Measurements from ENCODE around the gene TCOF1. TPM values are rescaled to one million over a fixed set of nuclear protein-coding genes. Genes with fewer than 3 reads are reported as not detected.
"Not testable (repeated sequence)": the region's sequence is repeated elsewhere in the genome, so short reads cannot be mapped to it uniquely, and the experiment has no call there.

TCOF1 gene
- total RNA-seq, 2 experiments from 2014 or later, result 91.3 to 95.0 TPM

DNA sequence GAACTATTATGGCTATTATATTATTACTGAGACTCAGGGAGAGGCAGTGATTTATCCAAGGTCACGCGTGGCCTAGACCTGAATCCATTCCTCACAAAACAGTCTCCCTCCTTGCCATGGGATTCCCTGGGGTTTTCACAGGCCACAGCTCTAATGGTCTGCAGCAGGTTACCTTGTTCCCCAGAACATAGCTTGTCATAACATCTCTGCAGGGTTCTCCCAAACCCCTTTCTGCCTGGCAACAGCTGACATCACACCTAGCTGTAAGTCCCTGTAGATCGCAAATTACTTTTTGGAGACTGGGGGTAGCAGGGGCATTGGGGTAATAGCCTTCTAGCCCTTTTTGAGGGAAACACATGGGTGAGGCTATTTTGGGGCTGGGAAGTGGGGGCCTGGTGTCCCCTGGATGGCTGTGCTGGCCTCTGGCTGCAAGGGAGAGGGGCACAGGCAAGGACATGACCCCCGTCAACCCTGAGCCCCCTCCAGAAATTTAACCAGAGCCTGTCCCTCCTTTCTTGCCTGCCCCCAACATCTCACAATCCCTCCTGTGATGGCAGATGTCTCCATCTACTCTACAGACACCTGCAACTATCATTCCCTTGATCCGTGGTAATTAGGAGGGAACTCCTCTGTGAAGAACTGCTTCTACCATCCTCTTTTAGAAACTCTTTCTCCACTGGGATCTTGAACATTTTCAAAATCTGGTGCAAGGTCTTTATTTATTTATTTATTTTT is 53.9 kb downstream of the TCOF1 start:
- H3K4me3 Mint-ChIP-seq, result peak overlapping the region; percentile 97
- H3K9me3 Mint-ChIP-seq, result no peaks in the 10 kb centered on the region
- no peaks in the 10 kb centered on the region for H3K27me3 Mint-ChIP-seq
- H3K27ac Mint-ChIP-seq, result peak overlapping the region; percentile 99
- CTCF ChIA-PET, result interaction anchor here (0.6 to 3.7 kb wide), 5 partner anchors 13 to 1055 kb away, joined by 3 to 25 read pairs (median 10); partner anchors contain the start of gene RPS14
- intact Hi-C loops (cut with micrococcal nuclease), result loop anchor here (5.0 kb wide), 2 partner anchors 409 to 666 kb away; partner anchors contain the start of genes HMGXB3 and TIGD6
- peak; percentile 80 for DNase-seq
- H3K36me3 Mint-ChIP-seq, result peaks cover 22% of the 10 kb centered on the region
- peaks cover 39% of the 10 kb centered on the region for H3K4me1 Mint-ChIP-seq (ENCODE audit: low read depth)
- POLR2A ChIA-PET, result interaction anchor here (0.8 to 1.9 kb wide), 6 partner anchors 9 to 31 kb away, joined by 3 to 6 read pairs (median 4); no protein-coding TSS in a partner anchor

DNA sequence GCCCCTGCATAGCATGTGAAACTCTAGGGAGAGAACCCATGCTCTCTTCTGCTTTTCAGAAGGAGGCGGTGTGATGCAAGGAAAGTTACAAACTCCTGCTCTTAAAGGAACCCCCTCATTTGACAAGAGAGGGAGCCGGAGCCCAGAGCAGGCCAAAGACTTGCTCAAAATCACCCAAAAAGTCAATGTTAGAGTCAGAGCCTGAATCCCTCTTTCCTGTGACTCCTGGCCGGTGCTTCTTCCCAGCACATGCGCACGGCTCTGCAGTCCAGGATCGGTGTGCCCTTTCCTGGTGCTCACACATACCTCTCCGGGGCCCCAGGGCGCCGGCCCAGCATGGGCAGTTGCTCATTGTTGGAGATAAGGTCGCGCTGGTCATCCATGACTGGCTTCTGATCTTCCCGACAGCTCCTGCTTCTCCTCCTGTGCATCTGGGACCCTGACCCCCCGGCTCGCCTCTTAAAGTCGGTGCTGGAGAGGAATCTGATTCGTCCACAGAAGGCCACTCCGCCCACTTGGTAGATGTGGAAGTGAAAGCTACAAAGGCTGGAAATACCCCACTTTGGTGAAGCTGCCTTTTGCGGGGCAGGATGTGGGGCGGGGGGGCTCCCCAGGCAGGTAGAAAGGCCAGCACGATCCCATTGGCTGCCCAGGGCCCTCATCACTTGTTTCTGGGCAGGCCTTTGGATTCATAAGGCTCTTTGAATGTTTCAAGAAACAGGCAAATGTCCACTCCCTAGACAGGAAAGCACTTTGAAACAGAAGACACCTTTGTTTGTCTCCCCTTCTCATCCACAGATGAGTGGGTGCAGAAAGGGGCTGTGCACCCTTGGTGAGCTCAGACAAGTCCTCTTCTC is 55.0 kb downstream of the TCOF1 start, which contains the start of gene CD74:
TSS of gene CD74 (minus strand) at position 592 of the 857 bp plus-strand sequence. CDS start at position 431, 161 bp downstream.
- intact Hi-C loops (cut with micrococcal nuclease), result loop anchor here (1.0 to 5.0 kb wide), 6 partner anchors 24 to 862 kb away; partner anchors contain the start of genes CSNK1A1, HMGXB3, TCOF1 and TIGD6
- no peaks in the 10 kb centered on the region for H3K27me3 Mint-ChIP-seq
- H3K4me3 Mint-ChIP-seq, result peak within 1 kb of the TSS; percentile 97
- POLR2A ChIA-PET, result interaction anchor here (0.6 to 2.0 kb wide), 11 partner anchors 11 to 292 kb away, joined by 3 to 10 read pairs (median 5); partner anchors contain the start of gene TCOF1
- H3K27ac Mint-ChIP-seq, result peak within 1 kb of the TSS; percentile 99
- H3K4me1 Mint-ChIP-seq (ENCODE audit: low read depth), result peaks cover 39% of the 10 kb centered on the region
- no peaks in the 10 kb centered on the region for H3K9me3 Mint-ChIP-seq
- CTCF ChIA-PET, result interaction anchor here (0.6 to 3.7 kb wide), 9 partner anchors 13 to 840 kb away, joined by 3 to 25 read pairs (median 3); partner anchors contain the start of gene RPS14
- DNase-seq, result peak; percentile 97
- H3K36me3 Mint-ChIP-seq, result peaks cover 18% of the 10 kb centered on the region

DNA sequence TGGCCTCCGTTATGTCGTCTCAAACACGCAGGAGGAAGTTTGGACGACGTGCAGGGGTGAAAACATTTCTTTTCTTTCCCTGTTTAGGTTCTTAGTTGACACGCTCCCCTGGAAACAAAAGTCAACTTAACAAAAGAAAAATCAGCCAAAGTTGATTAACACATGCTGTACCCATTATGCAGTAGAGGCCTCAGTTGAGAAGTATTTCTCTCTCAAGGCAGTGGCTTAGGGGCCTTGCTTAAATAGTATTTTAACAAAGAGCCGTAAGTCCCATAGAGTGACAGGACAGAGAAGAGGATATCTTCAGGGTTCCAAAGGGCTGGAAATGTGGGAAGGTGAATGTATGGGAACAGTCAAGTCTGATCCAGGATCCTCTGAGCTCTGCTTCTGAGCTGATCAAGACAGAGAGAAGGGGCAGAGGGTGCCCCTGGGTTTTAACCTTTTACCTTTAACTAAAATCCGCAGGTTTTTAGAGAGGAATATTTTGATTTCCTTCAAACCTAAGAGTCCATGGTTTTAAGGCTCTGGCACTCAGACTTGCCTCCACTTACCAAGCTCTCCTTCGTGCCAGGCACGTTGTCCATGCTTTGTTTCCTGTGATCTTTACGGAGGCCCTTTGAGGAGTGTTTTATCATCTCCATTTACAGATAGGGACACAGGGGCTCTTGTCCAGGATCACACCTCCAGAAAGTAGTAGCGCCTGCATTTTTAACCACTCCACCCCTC is 55.8 kb downstream of the TCOF1 start:
- ChIA-PET CTCF (interaction anchor here (0.6 to 3.7 kb wide), 8 partner anchors 14 to 839 kb away, joined by 3 to 25 read pairs (median 4); partner anchors contain the start of gene RPS14), POLR2A (interaction anchor here (0.6 to 2.0 kb wide), 11 partner anchors 12 to 291 kb away, joined by 3 to 10 read pairs (median 5); partner anchors contain the start of gene TCOF1)
- intact Hi-C loops (cut with micrococcal nuclease), result loop anchor here (2.0 to 5.0 kb wide), 3 partner anchors 411 to 863 kb away; partner anchors contain the start of genes CSNK1A1, HMGXB3 and TIGD6
- Mint-ChIP-seq H3K4me3 (peak overlapping the region; percentile 97), H3K36me3 (peaks cover 18% of the 10 kb centered on the region), H3K9me3 (no peaks in the 10 kb centered on the region), H3K27ac (peak overlapping the region; percentile 99), H3K4me1 (ENCODE audit: low read depth) (peaks cover 39% of the 10 kb centered on the region), H3K27me3 (no peaks in the 10 kb centered on the region)
- DNase-seq, result no peak

DNA sequence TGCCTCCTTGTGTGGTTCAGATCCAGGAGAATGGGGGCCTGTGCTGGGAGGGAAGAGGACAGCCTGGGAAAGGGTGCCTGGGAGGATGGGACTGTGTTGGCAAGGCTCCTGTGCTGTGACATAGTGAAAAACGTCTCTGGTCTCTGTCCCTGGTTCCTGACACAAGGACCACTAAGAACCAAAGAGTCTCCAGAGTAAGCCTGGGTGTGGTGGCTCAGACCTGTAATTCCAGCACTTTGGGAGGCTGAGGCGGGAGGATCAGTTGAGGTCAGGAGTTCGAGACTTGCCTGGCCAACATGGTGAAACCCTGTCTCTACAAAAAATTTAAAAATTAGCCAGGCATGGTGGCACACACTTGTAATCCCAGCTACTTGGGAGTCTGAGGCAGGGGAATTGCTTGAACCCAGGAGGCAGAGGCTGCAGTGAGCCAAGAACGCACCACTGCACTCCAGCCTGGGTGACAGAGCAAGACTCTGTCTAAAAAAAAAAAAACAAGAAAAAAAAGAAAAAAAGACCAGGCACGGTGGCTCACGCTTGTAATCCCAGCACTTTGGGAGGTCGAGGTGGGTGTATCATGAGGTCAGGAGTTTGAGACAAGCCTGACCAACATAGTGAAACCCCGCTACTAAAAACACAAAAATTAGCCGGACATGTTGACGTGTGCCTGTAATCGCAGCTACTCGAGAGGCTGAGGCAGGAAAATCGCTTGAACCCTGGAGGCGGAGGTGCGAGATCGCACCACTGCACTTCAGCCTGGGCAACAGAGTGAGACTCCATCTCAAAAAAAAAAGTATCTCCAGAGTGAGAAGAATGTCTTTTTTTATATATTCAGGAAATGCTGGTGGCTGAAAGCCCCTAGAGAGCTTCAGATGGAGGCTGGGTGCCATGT is 56.6 kb downstream of the TCOF1 start:
- POLR2A ChIA-PET, result interaction anchor here (1.6 to 2.0 kb wide), 3 partner anchors 14 to 56 kb away, joined by 3 to 10 read pairs (median 6); partner anchors contain the start of gene TCOF1
- Mint-ChIP-seq H3K4me1 (ENCODE audit: low read depth) (peaks cover 36% of the 10 kb centered on the region), H3K36me3 (peaks cover 13% of the 10 kb centered on the region), H3K27ac (peak overlapping the region; percentile 99)
- H3K27me3 Mint-ChIP-seq, H3K4me3 Mint-ChIP-seq, DNase-seq, H3K9me3 Mint-ChIP-seq: not testable (repeated sequence)
- intact Hi-C loops (cut with micrococcal nuclease), result loop anchor here (2.0 to 5.0 kb wide), 3 partner anchors 412 to 863 kb away; partner anchors contain the start of genes CSNK1A1, HMGXB3 and TIGD6
- CTCF ChIA-PET, result interaction anchor here (1.5 to 3.7 kb wide), 3 partner anchors 15 to 62 kb away, joined by 4 to 25 read pairs (median 13); partner anchors contain the start of gene RPS14

DNA sequence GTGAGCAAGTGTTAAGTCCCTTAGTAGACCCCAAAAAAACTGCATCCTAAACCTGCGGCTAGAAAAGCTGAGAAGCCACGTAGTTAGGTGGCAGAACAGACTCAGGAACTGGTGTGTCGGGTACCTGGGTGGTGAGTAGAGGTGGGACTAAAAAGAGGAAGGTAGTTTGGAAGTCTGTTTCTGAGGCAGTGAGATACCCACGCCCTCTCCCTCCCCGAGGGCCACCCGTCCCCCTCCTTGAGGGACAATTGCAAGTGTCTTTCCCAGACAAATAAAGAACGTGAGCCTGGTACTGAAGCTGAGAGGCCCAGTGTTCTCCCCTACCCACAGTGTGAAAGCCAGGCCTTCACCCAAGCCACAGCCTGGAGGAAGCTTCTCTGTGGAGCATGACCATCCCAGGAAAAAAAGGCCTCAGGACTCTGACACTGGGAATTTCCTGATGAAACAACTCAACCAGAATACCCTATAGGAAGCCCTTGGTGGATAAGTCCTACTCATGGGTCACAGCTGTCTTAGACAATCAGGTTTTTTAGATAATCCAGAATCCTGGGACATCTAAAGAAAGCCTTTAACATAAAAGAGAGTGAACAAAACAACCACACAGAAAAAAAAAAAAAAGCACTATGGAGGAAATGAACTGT is 62.3 kb downstream of the TCOF1 start:
- H3K27ac Mint-ChIP-seq, result no peak overlapping the region

DNA sequence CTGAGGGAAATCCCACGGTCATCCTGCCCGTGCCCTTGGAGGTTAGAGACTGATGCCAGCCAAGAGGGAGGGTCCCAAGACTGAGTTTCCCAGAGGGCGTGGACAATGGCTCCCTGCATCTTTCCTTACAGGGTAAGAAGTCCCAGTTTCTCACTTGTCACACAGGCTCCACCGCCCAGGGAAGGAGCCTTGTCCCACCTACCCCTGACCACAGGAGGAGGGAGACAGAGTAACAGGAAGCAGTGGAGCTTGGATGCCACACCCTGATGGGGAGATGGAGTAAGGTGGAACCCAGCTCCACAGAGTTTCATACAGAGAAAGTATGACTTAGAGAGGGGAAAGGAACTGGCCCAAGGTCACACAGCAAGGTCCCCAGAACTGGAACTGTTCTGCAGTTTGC is 64.6 kb downstream of the TCOF1 start:
- Mint-ChIP-seq H3K4me3 (no peak overlapping the region), H3K27ac (no peak overlapping the region), H3K4me1 (ENCODE audit: low read depth) (no peaks in the 10 kb centered on the region), H3K36me3 (no peaks in the 10 kb centered on the region), H3K27me3 (no peaks in the 10 kb centered on the region), H3K9me3 (peaks cover 2% of the 10 kb centered on the region)
- DNase-seq, result no peak
- intact Hi-C loops (cut with micrococcal nuclease), result no loop called here
- POLR2A ChIA-PET, result no interaction called here
- CTCF ChIA-PET, result interaction anchor here (1.6 kb wide), 1 partner anchor 14 kb away, joined by 3 read pairs; no protein-coding TSS in a partner anchor

More for the DNA sequence above, 62.3 kb downstream of the TCOF1 start:
- Mint-ChIP-seq H3K36me3 (no peaks in the 10 kb centered on the region), H3K9me3 (peaks cover 2% of the 10 kb centered on the region), H3K27me3 (no peaks in the 10 kb centered on the region), H3K4me1 (ENCODE audit: low read depth) (no peaks in the 10 kb centered on the region), H3K4me3 (no peak overlapping the region)
- ChIA-PET CTCF (interaction anchor here (1.4 kb wide), 1 partner anchor 16 kb away, joined by 5 read pairs; no protein-coding TSS in a partner anchor), POLR2A (no interaction called here)
- DNase-seq, result no peak
- intact Hi-C loops (cut with micrococcal nuclease), result no loop called here

DNA sequence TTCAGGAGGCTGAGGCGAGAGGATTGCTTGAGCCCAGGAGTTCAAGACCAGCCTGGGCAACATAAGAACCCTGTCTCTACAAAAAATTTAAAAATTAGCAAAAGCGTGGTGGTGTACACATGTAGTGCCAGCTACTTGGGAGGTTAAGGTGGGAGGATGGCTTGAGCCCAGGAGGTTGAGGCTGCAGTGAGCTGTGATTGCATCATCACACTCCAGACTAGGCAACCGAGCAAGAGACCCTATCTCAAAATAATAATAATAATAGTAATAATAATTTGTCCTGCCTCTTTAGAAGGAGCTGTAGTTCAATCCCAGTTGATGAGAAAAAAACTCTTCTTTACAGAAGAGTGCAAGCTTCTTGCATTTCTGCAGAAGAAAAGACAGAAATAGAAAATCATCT is 65.3 kb downstream of the TCOF1 start:
- no peaks in the 10 kb centered on the region for H3K4me1 Mint-ChIP-seq (ENCODE audit: low read depth)
- no peak overlapping the region for H3K27ac Mint-ChIP-seq
- DNase-seq, result no peak
- H3K27me3 Mint-ChIP-seq, result no peaks in the 10 kb centered on the region
- intact Hi-C loops (cut with micrococcal nuclease), result no loop called here
- CTCF ChIA-PET, result interaction anchor here (0.7 to 1.6 kb wide), 2 partner anchors 14 to 16 kb away, joined by 3 to 4 read pairs; no protein-coding TSS in a partner anchor
- POLR2A ChIA-PET, result no interaction called here
- H3K36me3 Mint-ChIP-seq, result no peaks in the 10 kb centered on the region
- no peak overlapping the region for H3K4me3 Mint-ChIP-seq
- H3K9me3 Mint-ChIP-seq, result peaks cover 2% of the 10 kb centered on the region

DNA sequence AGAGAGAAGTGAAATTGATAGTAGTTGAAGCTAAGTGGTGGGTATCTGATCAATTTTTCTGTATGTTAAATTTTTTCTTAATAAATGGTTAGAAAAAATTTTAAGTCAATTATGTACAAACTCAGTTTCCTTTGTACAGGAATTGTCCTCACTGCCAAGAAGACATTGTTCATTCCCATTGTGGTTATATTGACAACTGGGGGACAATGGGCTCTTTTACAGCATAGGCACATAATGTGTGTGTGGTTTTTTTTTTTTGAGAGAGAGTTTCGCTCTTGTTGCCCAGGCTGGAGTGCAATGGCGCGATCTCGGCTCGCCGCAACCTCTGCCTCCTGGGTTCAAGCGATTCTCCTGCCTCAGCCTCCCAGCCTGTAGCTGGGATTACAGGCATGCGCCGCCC is 68.7 kb downstream of the TCOF1 start:
- H3K9me3 Mint-ChIP-seq; H3K27ac Mint-ChIP-seq; H3K4me3 Mint-ChIP-seq; H3K36me3 Mint-ChIP-seq; CTCF ChIA-PET; POLR2A ChIA-PET; DNase-seq; H3K27me3 Mint-ChIP-seq; H3K4me1 Mint-ChIP-seq (ENCODE audit: low read depth); intact Hi-C loops (cut with micrococcal nuclease): not testable (repeated sequence)

DNA sequence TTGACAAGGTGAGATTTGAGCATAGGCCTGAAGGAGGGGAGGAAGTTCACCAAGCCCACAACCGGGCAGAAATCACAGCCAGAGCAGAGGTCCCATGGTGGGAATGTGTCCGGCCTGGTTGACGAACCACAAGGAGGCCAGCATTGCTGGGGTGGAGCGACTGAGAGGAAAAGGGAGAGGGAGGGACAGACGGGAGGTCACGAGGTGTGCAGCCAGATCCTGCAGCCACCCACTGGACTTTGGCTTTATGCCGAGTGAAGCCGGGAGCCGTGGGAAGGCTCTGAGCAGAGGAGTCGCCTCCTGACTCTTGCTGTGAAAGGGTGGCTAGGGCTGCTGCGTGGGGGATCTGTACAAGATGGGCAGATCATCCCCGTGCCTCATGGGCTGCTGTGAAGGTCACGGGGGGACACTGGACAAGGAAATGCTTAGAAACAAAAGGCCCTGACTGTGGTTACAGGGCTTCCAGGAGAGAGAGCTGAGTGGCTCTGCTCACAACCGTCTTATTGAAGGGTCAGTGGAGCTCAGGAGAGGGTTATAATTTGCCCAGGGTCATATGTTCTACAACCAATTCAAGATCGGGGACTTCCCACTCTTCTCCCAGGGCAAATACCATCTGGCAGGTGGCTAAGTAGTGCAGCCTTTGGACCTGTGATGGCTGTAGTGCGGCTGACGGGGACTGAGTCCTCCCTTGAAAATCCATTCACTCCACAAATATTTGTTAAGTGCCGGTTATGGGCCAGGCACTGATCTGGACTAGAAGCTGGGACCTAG is 70.8 kb downstream of the TCOF1 start:
- no peaks in the 10 kb centered on the region for H3K36me3 Mint-ChIP-seq
- intact Hi-C loops (cut with micrococcal nuclease), result no loop called here
- POLR2A ChIA-PET, result interaction anchor here (1.2 kb wide), 1 partner anchor 15 kb away, joined by 3 read pairs; the partner anchor contains the start of gene CD74
- H3K9me3 Mint-ChIP-seq, result peaks cover 2% of the 10 kb centered on the region
- no peak for DNase-seq
- no peaks in the 10 kb centered on the region for H3K27me3 Mint-ChIP-seq
- CTCF ChIA-PET, result interaction anchor here (0.6 kb wide), 1 partner anchor 8 kb away, joined by 3 read pairs; no protein-coding TSS in a partner anchor
- no peak overlapping the region for H3K27ac Mint-ChIP-seq
- no peak overlapping the region for H3K4me3 Mint-ChIP-seq
- no peaks in the 10 kb centered on the region for H3K4me1 Mint-ChIP-seq (ENCODE audit: low read depth)
